Ascending aorta (tissue), 2 donors: ENCODE data around the gene CPE. TPM values are rescaled to one million over a fixed set of nuclear protein-coding genes. Genes with fewer than 3 reads are reported as not detected.

ENCODE experiments used
- DNase-seq, 2 donors: peaks; one replicate each; pipeline ENCODE4 v3.0.0-alpha.2; 2019; ENCODE audit warnings: low spot score in 2 of 2
- H3K27ac ChIP-seq, 2 donors: fragments of 200-600 bp; sonication (generic); one replicate each; pipeline ENCODE4 v1.5.1; 2016 to 2017; ENCODE audit warnings: mild to moderate bottlenecking in 1 of 2
- H3K27me3 ChIP-seq: fragments of 200-600 bp; sonication (generic); one replicate; pipeline ENCODE4 v1.5.1; 2017
- H3K36me3 ChIP-seq, 2 donors: fragments of 200-600 bp; sonication (generic); one replicate each; pipeline ENCODE4 v1.5.1; 2016
- H3K4me1 ChIP-seq, 2 donors: fragments of 200-600 bp; sonication (generic); one replicate each; pipeline ENCODE4 v1.5.1; 2016 to 2017; ENCODE audit warnings: mild to moderate bottlenecking in 1 of 2
- H3K4me3 ChIP-seq, 2 donors: fragments of 200-600 bp; sonication (generic); one replicate each; pipeline ENCODE4 v1.5.1; 2016 to 2017; ENCODE audit warnings: mild to moderate bottlenecking in 1 of 2
- H3K9me3 ChIP-seq, 2 donors: fragments of 200-600 bp; sonication (generic); one replicate each; pipeline ENCODE4 v1.5.1; 2016
- CTCF ChIP-seq, 3 experiments: fragments of 200-600 bp in 2 of 3; fragments of 450-650 bp in 1 of 3; sonication (generic) in 2 of 3; IDR thresholded peaks; one replicate each; pipeline ENCODE4 v1.5.1; 2016 to 2019; ENCODE audit warnings: antibody characterized with exemption in 3 of 3, mild to moderate bottlenecking in 1 of 3, moderate library complexity in 1 of 3
- intact Hi-C: fragments of 100-400 bp; cut with DNase I; formaldehyde crosslinking; loops from one replicate; pipeline ENCODE4 v1.15.1; 2023
- total RNA-seq: library from RNA; depleted of rRNA; stranded (reverse); fragments of >200 nt; gene quantifications from one replicate; pipeline ENCODE4 v1.1.0, GENCODE V29; 2016

CPE gene
- total RNA-seq, 1 donor from 2014 or later = 199 TPM

GRCh38 chr4:165454426-165454825 lies 75.6 kb downstream of the CPE start:
- H3K9me3 ChIP-seq = no peaks in the 10 kb centered on the region
- H3K36me3 ChIP-seq = peaks cover 0 to 3% of the 10 kb centered on the region in 2 donors
- H3K27ac ChIP-seq = no peak overlapping the region
- no peak for TF ChIP-seq CTCF (IDR thresholded peaks at IDR 0.05)
- no peaks in the 10 kb centered on the region for H3K27me3 ChIP-seq
- intact Hi-C loops = no loop called here
- H3K4me1 ChIP-seq = peaks cover 0 to 3% of the 10 kb centered on the region in 2 donors
- DNase-seq = no peak
- H3K4me3 ChIP-seq = no peak overlapping the region

- TF ChIP-seq CTCF (IDR thresholded peaks at IDR 0.05) = no peak
- Histone ChIP-seq H3K27me3 (no peaks in the 10 kb centered on the region), H3K4me3 (no peak overlapping the region), H3K4me1 (peaks cover 0 to 3% of the 10 kb centered on the region in 2 donors), H3K27ac (no peak overlapping the region), H3K36me3 (peaks cover 0 to 3% of the 10 kb centered on the region in 2 donors), H3K9me3 (no peaks in the 10 kb centered on the region)
- intact Hi-C loops = no loop called here
- DNase-seq = no peak
These were observed 79.0 kb downstream of the CPE start for GRCh38 chr4:165457793-165458192.

GRCh38 chr4:165458471-165458870 lies 79.7 kb downstream of the CPE start:
- DNase-seq = no peak
- H3K4me3 ChIP-seq = no peak overlapping the region
- H3K9me3 ChIP-seq = no peaks in the 10 kb centered on the region
- H3K4me1 ChIP-seq = peaks cover 0 to 3% of the 10 kb centered on the region in 2 donors
- no peak for TF ChIP-seq CTCF (IDR thresholded peaks at IDR 0.05)
- H3K36me3 ChIP-seq = peaks cover 0 to 3% of the 10 kb centered on the region in 2 donors
- no peak overlapping the region for H3K27ac ChIP-seq
- no peaks in the 10 kb centered on the region for H3K27me3 ChIP-seq
- intact Hi-C loops = no loop called here

GRCh38 chr4:165461159-165461821 lies 82.5 kb downstream of the CPE start:
- Histone ChIP-seq H3K4me3 (peak overlapping the region in 1 of 2 donors; percentile 55), H3K9me3 (no peaks in the 10 kb centered on the region), H3K27ac (peak overlapping the region in 1 of 2 donors; percentile 54), H3K36me3 (no peaks in the 10 kb centered on the region), H3K27me3 (no peaks in the 10 kb centered on the region), H3K4me1 (peaks cover 0 to 3% of the 10 kb centered on the region in 2 donors)
- intact Hi-C loops = loop anchor here (5.0 kb wide), 2 partner anchors 124 to 349 kb away; partner anchors contain the start of gene TMEM192
- no peak for DNase-seq
- no peak for TF ChIP-seq CTCF (IDR thresholded peaks at IDR 0.05)

- TF ChIP-seq CTCF (IDR thresholded peaks at IDR 0.05) = peak in 1 of 3 experiments; percentile 7
- Histone ChIP-seq H3K27ac (no peak overlapping the region), H3K4me3 (peak overlapping the region in 1 of 2 donors; percentile 55), H3K4me1 (peaks cover 0 to 3% of the 10 kb centered on the region in 2 donors), H3K36me3 (no peaks in the 10 kb centered on the region), H3K27me3 (no peaks in the 10 kb centered on the region), H3K9me3 (no peaks in the 10 kb centered on the region)
- intact Hi-C loops = loop anchor here (5.0 kb wide), 2 partner anchors 125 to 350 kb away; partner anchors contain the start of gene TMEM192
- DNase-seq = no peak
These were observed 83.2 kb downstream of the CPE start for GRCh38 chr4:165462009-165462408.
